Liver (tissue), 9 donors: ENCODE measurements around the gene DDX59. TPM values are rescaled to one million over a fixed set of nuclear protein-coding genes. Genes with fewer than 3 reads are reported as not detected.

ENCODE experiments used
- DNase-seq: peaks from one replicate; pipeline ENCODE4 v3.0.0-alpha.2; 2017; ENCODE audit warnings: low spot score
- H3K27ac ChIP-seq, 2 donors: one replicate each; pipeline ENCODE4 v1.7.0; 2013; ENCODE audit warnings: inconsistent platforms in 2 of 2, low read length in 2 of 2, control low read depth in 1 of 2, low read depth in 1 of 2, mild to moderate bottlenecking in 1 of 2
- H3K27me3 ChIP-seq, 4 donors: one replicate each; pipeline versions ENCODE4 v1.6.1 to v1.7.0; 2013; ENCODE audit warnings: low read length in 3 of 4, inconsistent platforms in 1 of 4, mild to moderate bottlenecking in 1 of 4, moderate library complexity in 1 of 4; ENCODE audit not compliant: control insufficient read depth in 4 of 4, insufficient read depth in 4 of 4
- H3K36me3 ChIP-seq, 4 donors: one replicate each; pipeline versions ENCODE4 v1.6.1 to v1.7.0; 2013; ENCODE audit warnings: low read length in 3 of 4, mild to moderate bottlenecking in 3 of 4, low read depth in 1 of 4, moderate library complexity in 1 of 4; ENCODE audit not compliant: control insufficient read depth in 4 of 4, insufficient read depth in 3 of 4
- H3K4me1 ChIP-seq, 4 donors: one replicate each; pipeline versions ENCODE4 v1.6.1 to v1.7.0; 2013; ENCODE audit warnings: low read length in 3 of 4, mild to moderate bottlenecking in 3 of 4, moderate library complexity in 1 of 4; ENCODE audit not compliant: control insufficient read depth in 4 of 4, insufficient read depth in 4 of 4
- H3K4me3 ChIP-seq, 3 donors: one replicate each; pipeline versions ENCODE4 v1.6.1 to v1.7.0; 2013; ENCODE audit warnings: low read length in 3 of 3, control low read depth in 1 of 3, low read depth in 1 of 3, mild to moderate bottlenecking in 1 of 3
- H3K9ac ChIP-seq, 2 donors: one replicate each; pipeline ENCODE4 v1.7.0; 2013; ENCODE audit warnings: low read length in 2 of 2, mild to moderate bottlenecking in 2 of 2, moderate library complexity in 2 of 2, control low read depth in 1 of 2, low read depth in 1 of 2
- H3K9me3 ChIP-seq, 4 donors: one replicate each; pipeline versions ENCODE4 v1.6.1 to v1.7.0; 2013; ENCODE audit warnings: low read length in 3 of 4; ENCODE audit not compliant: control insufficient read depth in 4 of 4
- CTCF ChIP-seq: fragments of 150-350 bp; IDR thresholded peaks from 2 replicates; pipeline ENCODE4 v1.5.1; 2017; ENCODE audit warnings: improper control_type of control experiment, low read depth, low read length; ENCODE audit not compliant: missing input control
- EGR1 ChIP-seq, 2 donors: IDR thresholded peaks; 2 replicates each; pipeline ENCODE4 v1.6.1; 2016 to 2018; ENCODE audit warnings: antibody characterized with exemption in 2 of 2, low read depth in 2 of 2
- FOXA1 ChIP-seq: IDR thresholded peaks from 2 replicates; pipeline ENCODE4 v1.6.1; 2016; ENCODE audit warnings: antibody characterized with exemption
- FOXA2 ChIP-seq: IDR thresholded peaks from 2 replicates; pipeline ENCODE4 v1.6.1; 2016; ENCODE audit warnings: antibody characterized with exemption
- GABPA ChIP-seq, 2 donors: IDR thresholded peaks in 1 of 2; conservative IDR thresholded peaks in 1 of 2; 2 replicates each; pipeline ENCODE4 v1.6.1; 2016; ENCODE audit warnings: antibody characterized with exemption in 2 of 2, mild to moderate bottlenecking in 1 of 2, moderate library complexity in 1 of 2
- HNF4G ChIP-seq: IDR thresholded peaks from 2 replicates; pipeline ENCODE4 v1.6.1; 2016; ENCODE audit warnings: antibody characterized with exemption
- JUND ChIP-seq, 2 donors: IDR thresholded peaks; 2 replicates each; pipeline ENCODE4 v1.6.1; 2016; ENCODE audit warnings: antibody characterized with exemption in 2 of 2
- MAX ChIP-seq: IDR thresholded peaks from 2 replicates; pipeline ENCODE4 v1.6.1; 2016; ENCODE audit warnings: antibody characterized with exemption
- NR2F2 ChIP-seq: IDR thresholded peaks from 2 replicates; pipeline ENCODE4 v1.6.1; 2016; ENCODE audit warnings: antibody characterized with exemption
- REST ChIP-seq: IDR thresholded peaks from 2 replicates; pipeline ENCODE4 v1.6.1; 2016; ENCODE audit warnings: antibody characterized with exemption, mild to moderate bottlenecking
- RXRA ChIP-seq, 2 donors: IDR thresholded peaks; 2 replicates each; pipeline ENCODE4 v1.6.1; 2017 to 2018; ENCODE audit warnings: antibody characterized with exemption in 2 of 2, mild to moderate bottlenecking in 1 of 2
- TAF1 ChIP-seq: conservative IDR thresholded peaks from 2 replicates; pipeline ENCODE4 v1.6.1; 2016; ENCODE audit warnings: antibody characterized with exemption, mild to moderate bottlenecking
- YY1 ChIP-seq: IDR thresholded peaks from 2 replicates; pipeline ENCODE4 v1.6.1; 2016; ENCODE audit warnings: antibody characterized with exemption, mild to moderate bottlenecking
- ZBTB33 ChIP-seq: IDR thresholded peaks from 2 replicates; pipeline ENCODE4 v1.6.1; 2016; ENCODE audit warnings: antibody characterized with exemption
- WGBS: extraction: QIAGEN DNeasy Blood & Tissue Kit; methylation state at CpG from one replicate; pipeline ENCODE4 v1.1.7; 2013; 5-methylcytosine and 5-hydroxymethylcytosine counted together
- polyA plus RNA-seq, 2 donors: library from polyadenylated mRNA; stranded (reverse) in 1 of 2; unstranded in 1 of 2; fragments of 200-250 nt in 1 of 2; fragments of >200 nt in 1 of 2; fragmentation: Nextera tagmentation in 1 of 2; extraction: Ambion mirVana in 1 of 2; gene quantifications; one replicate each; pipeline versions ENCODE4 v1.2.1 to v1.2.3, GENCODE V29; 2013 to 2015
- total RNA-seq, 2 donors: library from RNA; depleted of rRNA; stranded (reverse); fragments of >200 nt; gene quantifications; one replicate each; pipeline ENCODE4 v1.2.3, GENCODE V29; 2014
- donor health status: healthy.
- donor health status: healthy.
- donor health status: healthy.
- donor health status: healthy.
- donor health status: healthy.

DDX59 gene
- total and polyA plus RNA-seq, 4 donors, result 5.8 to 12.1 (median 8.6) TPM

GRCh38 chr1:200683298-200683697 lies 13.6 kb upstream of the DDX59 start:
- Histone ChIP-seq H3K36me3 (no peaks in the 10 kb centered on the region), H3K4me1 (no peaks in the 10 kb centered on the region), H3K4me3 (no peak overlapping the region), H3K27ac (no peak overlapping the region), H3K9me3 (no peaks in the 10 kb centered on the region), H3K9ac (no peak overlapping the region), H3K27me3 (no peaks in the 10 kb centered on the region)
- TF ChIP-seq MAX (no peak), JUND (IDR thresholded peaks at IDR 0.05) (no peak), HNF4G (no peak), NR2F2 (no peak)
- no peak for DNase-seq
- 0% methylated on average over 1 of the region's 1 CpG for WGBS

- H3K9me3 ChIP-seq, result no peaks in the 10 kb centered on the region
- DNase-seq, result no peak
- H3K27me3 ChIP-seq, result no peaks in the 10 kb centered on the region
- H3K4me3 ChIP-seq, result no peak overlapping the region
- no peak overlapping the region for H3K27ac ChIP-seq
- no peak overlapping the region for H3K9ac ChIP-seq
- WGBS, result 88% methylated on average over 6 of the region's 6 CpGs
- no peaks in the 10 kb centered on the region for H3K36me3 ChIP-seq
- TF ChIP-seq RXRA (IDR thresholded peaks at IDR 0.05) (no peak), YY1 (no peak), EGR1 (IDR thresholded peaks at IDR 0.05; ENCODE audit: low read depth in 2 of 2) (no peak)
- H3K4me1 ChIP-seq, result no peaks in the 10 kb centered on the region
These were observed 11.5 kb upstream of the DDX59 start for GRCh38 chr1:200681231-200681630.

- TF ChIP-seq YY1, result no peak
- DNase-seq, result no peak
- Histone ChIP-seq H3K9ac (no peak overlapping the region), H3K27ac (no peak overlapping the region), H3K9me3 (no peaks in the 10 kb centered on the region), H3K27me3 (no peaks in the 10 kb centered on the region), H3K4me1 (peaks cover 0 to 1% (median 0%) of the 10 kb centered on the region in 4 donors), H3K4me3 (no peak overlapping the region), H3K36me3 (no peaks in the 10 kb centered on the region)
- WGBS, result 92% methylated on average over 6 of the region's 6 CpGs
These were observed 7.1 kb upstream of the DDX59 start for GRCh38 chr1:200676829-200677228.

GRCh38 chr1:200675588-200675852 lies 5.8 kb upstream of the DDX59 start:
- TF ChIP-seq CTCF (no peak), EGR1 (IDR thresholded peaks at IDR 0.05; ENCODE audit: low read depth in 2 of 2) (no peak), GABPA (IDR thresholded peaks at IDR 0.05 in 1 of 2, conservative IDR thresholded peaks at IDR 0.05 in 1 of 2) (no peak), REST (no peak), RXRA (IDR thresholded peaks at IDR 0.05) (no peak), HNF4G (no peak), YY1 (no peak), FOXA2 (no peak), JUND (IDR thresholded peaks at IDR 0.05) (no peak), ZBTB33 (no peak), NR2F2 (no peak), FOXA1 (no peak), TAF1 (no peak), MAX (no peak)
- no peaks in the 10 kb centered on the region for H3K36me3 ChIP-seq
- H3K9me3 ChIP-seq, result no peaks in the 10 kb centered on the region
- H3K4me1 ChIP-seq, result peaks cover 1 to 4% (median 3%) of the 10 kb centered on the region in 4 donors
- WGBS, result 81% methylated on average over 4 of the region's 4 CpGs
- H3K27me3 ChIP-seq, result no peaks in the 10 kb centered on the region
- no peak overlapping the region for H3K9ac ChIP-seq
- DNase-seq, result no peak
- H3K4me3 ChIP-seq, result no peak overlapping the region
- H3K27ac ChIP-seq, result no peak overlapping the region
